Measurements from ENCODE around the gene GSDME. TPM values are rescaled to one million over a fixed set of nuclear protein-coding genes. Genes with fewer than 3 reads are reported as not detected.

The GSDME gene
- total RNA-seq, 1 experiment from 2014 or later: 5.5 TPM

GRCh38 chr7:24730018-24730369 is 27.3 kb downstream of the GSDME start:
- H4K91ac ChIP-seq (ENCODE audit: insufficient read length, low read depth, low read length): no peak overlapping the region
- H3K27ac ChIP-seq (ENCODE audit: insufficient read length, low read depth, low read length): no peak overlapping the region
- no peak overlapping the region for H2AFZ ChIP-seq (ENCODE audit: low read length)
- no peaks in the 10 kb centered on the region for H3K79me2 ChIP-seq (ENCODE audit: insufficient read depth, low read length)
- no peaks in the 10 kb centered on the region for H3K23me2 ChIP-seq (ENCODE audit: insufficient read length, low read depth, low read length, poor library complexity, severe bottlenecking)
- H3K23ac ChIP-seq (ENCODE audit: insufficient read length, low read depth, low read length): no peak overlapping the region
- H3K4me3 Mint-ChIP-seq: no peak overlapping the region
- no peaks in the 10 kb centered on the region for H3K79me1 ChIP-seq (ENCODE audit: insufficient read depth, low read depth, low read length, poor library complexity, severe bottlenecking)
- H3K4me2 ChIP-seq (ENCODE audit: insufficient read depth, insufficient read length, low read length): no peak overlapping the region
- H4K5ac ChIP-seq (ENCODE audit: insufficient read length, low read depth, low read length): no peak overlapping the region
- no peak overlapping the region for H2BK15ac ChIP-seq (ENCODE audit: low read depth, low read length)
- no peaks in the 10 kb centered on the region for H3K9me3 ChIP-seq (ENCODE audit: control insufficient read depth, low read depth, low read length)
- H3K14ac ChIP-seq (ENCODE audit: insufficient read depth, low read length): no peak overlapping the region
- H2BK120ac ChIP-seq (ENCODE audit: low read depth, low read length, poor library complexity, severe bottlenecking): no peak overlapping the region
- no peak overlapping the region for H3K56ac ChIP-seq (ENCODE audit: insufficient read length, low read depth, low read length)
- DNase-seq: no peak
- H3K4me1 Mint-ChIP-seq: peaks cover 24 to 32% of the 10 kb centered on the region in 2 experiments
- no peak overlapping the region for H3T11ph ChIP-seq (ENCODE audit: low read length)
- H2BK20ac ChIP-seq (ENCODE audit: low read depth, low read length, poor library complexity, severe bottlenecking): no peak overlapping the region
- no peak overlapping the region for H2AK5ac ChIP-seq (ENCODE audit: insufficient read length, low read length)
- no peaks in the 10 kb centered on the region for H4K20me1 ChIP-seq (ENCODE audit: control insufficient read depth, insufficient read depth, insufficient read length)
- TF ChIP-seq CTCF (conservative IDR thresholded peaks at IDR 0.05): no peak
- H3K27ac Mint-ChIP-seq: no peak overlapping the region
- H3K9ac ChIP-seq (ENCODE audit: extremely low read depth, insufficient read length, low read length): no peak overlapping the region
- peaks cover 0 to 31% (median 8%) of the 10 kb centered on the region in 3 experiments; a peak in 6 of 7 replicates for H3K36me3 Mint-ChIP-seq (ENCODE audit: insufficient read depth in 1 of 3, low read depth in 3 of 3)
- no peak overlapping the region for H2BK12ac ChIP-seq (ENCODE audit: insufficient read length, low read depth, low read length)
- peaks cover 37% of the 10 kb centered on the region for H3K27me3 Mint-ChIP-seq (ENCODE audit: low read depth)
- H3K4ac ChIP-seq (ENCODE audit: low read depth, low read length): no peak overlapping the region
- H3K9me3 Mint-ChIP-seq: peaks cover 9 to 13% of the 10 kb centered on the region in 2 experiments; a peak in 3 of 5 replicates
- no peak overlapping the region for H3K18ac ChIP-seq (ENCODE audit: insufficient read length, low read depth, low read length)
- H2BK5ac ChIP-seq (ENCODE audit: insufficient read length, low read length): no peak overlapping the region
- H3K4me1 ChIP-seq (ENCODE audit: insufficient read depth, low read length): peaks cover 1% of the 10 kb centered on the region; the same call in 1 of the 2 replicates
- H4K8ac ChIP-seq (replicated peaks; ENCODE audit: insufficient read length, low read depth, low read length): no peak overlapping the region
- no peaks in the 10 kb centered on the region for H3K27me3 ChIP-seq (ENCODE audit: insufficient read depth, low read length)

Data from H9 (cell line).